IMR-90 (cell line): ENCODE measurements around the gene PRKAG2. TPM values are rescaled to one million over a fixed set of nuclear protein-coding genes. Genes with fewer than 3 reads are reported as not detected.

ENCODE experiments used
- ATAC-seq: fragments of 200-7000 bp; cut with Tn5 transposase; 2 replicates; pipeline ENCODE4 v1.9.1; 2020; ENCODE audit warnings: low read depth, mild to moderate bottlenecking, moderate library complexity
- BruUV-seq: library from RNA; stranded (reverse); fragments of 400-500 nt; replicated peaks from 2 replicates; lab custom pipeline; 2021; lab: Mats Ljungman, UMichigan
- CTCF ChIA-PET: fragments of 300-600 bp; formaldehyde crosslinking; extraction: SDS; loops from one replicate; lab custom pipeline; 2021; ENCODE audit warnings: antibody characterized with exemption; lab: Yijun Ruan, JAX
- POLR2A ChIA-PET: fragments of 300-600 bp; sonication (Branson Sonifier 250); formaldehyde crosslinking; loops from one replicate; lab custom pipeline; 2022; ENCODE audit warnings: antibody characterized with exemption; ENCODE audit not compliant: unreplicated experiment; lab: Charles Lee
- DNase-seq: peaks from one replicate; pipeline ENCODE4 v3.0.0; 2013
- H2AFZ ChIP-seq: replicated peaks from 2 replicates; pipeline ENCODE3; 2013; ENCODE audit warnings: low read length, mild to moderate bottlenecking; ENCODE audit not compliant: poor library complexity
- H2AK5ac ChIP-seq: 2 replicates; pipeline ENCODE4 v1.6.1; 2013; ENCODE audit warnings: low read depth, low read length, inconsistent platforms
- H2AK9ac ChIP-seq: replicated peaks from 2 replicates; pipeline ENCODE3; 2013; ENCODE audit warnings: mild to moderate bottlenecking, low read depth, low read length, moderate library complexity; ENCODE audit not compliant: poor library complexity
- H2BK120ac ChIP-seq: 2 replicates; pipeline ENCODE4 v1.6.1; 2013; ENCODE audit warnings: low read depth, low read length, inconsistent platforms
- H2BK15ac ChIP-seq: 3 replicates; pipeline ENCODE4 v1.6.1; 2013; ENCODE audit warnings: low read depth, low read length, inconsistent platforms
- H2BK20ac ChIP-seq: 2 replicates; pipeline ENCODE4 v1.6.1; 2013; ENCODE audit warnings: low read depth, mild to moderate bottlenecking, inconsistent platforms, low read length, moderate library complexity
- H2BK5ac ChIP-seq: 2 replicates; pipeline ENCODE4 v1.6.1; 2013; ENCODE audit warnings: mild to moderate bottlenecking, low read depth, low read length, inconsistent platforms; ENCODE audit not compliant: poor library complexity, severe bottlenecking
- H3K14ac ChIP-seq: replicated peaks from 2 replicates; pipeline ENCODE4 v1.6.1; 2013; ENCODE audit warnings: low read depth, low read length, inconsistent platforms
- H3K18ac ChIP-seq: 2 replicates; pipeline ENCODE4 v1.6.1; 2013; ENCODE audit warnings: low read depth, low read length, control low read depth
- H3K23ac ChIP-seq: 2 replicates; pipeline ENCODE4 v1.6.1; 2013; ENCODE audit warnings: low read depth, low read length, inconsistent platforms
- H3K27ac ChIP-seq: 2 replicates; pipeline ENCODE4 v1.5.1; 2013; ENCODE audit warnings: mild to moderate bottlenecking, control low read depth, low read length; ENCODE audit not compliant: insufficient read depth
- H3K27me3 ChIP-seq: 2 replicates; pipeline ENCODE4 v1.6.1; 2013; ENCODE audit warnings: low read length; ENCODE audit not compliant: control insufficient read depth, insufficient read depth
- H3K36me3 ChIP-seq: 2 replicates; pipeline ENCODE4 v1.6.1; 2013; ENCODE audit warnings: low read length, mixed read lengths; ENCODE audit not compliant: control insufficient read depth, insufficient read depth
- H3K4ac ChIP-seq: 2 replicates; pipeline ENCODE4 v1.6.1; 2013; ENCODE audit warnings: low read depth, low read length, inconsistent platforms
- H3K4me1 ChIP-seq: 2 replicates; pipeline ENCODE4 v1.6.1; 2013; ENCODE audit warnings: low read length, mixed read lengths; ENCODE audit not compliant: control insufficient read depth, insufficient read depth
- H3K4me2 ChIP-seq: 2 replicates; pipeline ENCODE4 v1.6.1; 2013; ENCODE audit warnings: low read depth, mild to moderate bottlenecking, control low read depth, low read length, moderate library complexity
- H3K4me3 ChIP-seq: 2 replicates; pipeline ENCODE4 v1.5.1; 2013; ENCODE audit warnings: low read depth, mild to moderate bottlenecking, control low read depth, low read length, moderate library complexity; ENCODE audit not compliant: insufficient read depth
- H3K56ac ChIP-seq: 2 replicates; pipeline ENCODE4 v1.6.1; 2013; ENCODE audit warnings: low read length, inconsistent platforms; ENCODE audit not compliant: insufficient read depth; ENCODE audit errors: extremely low read depth
- H3K79me1 ChIP-seq, 2 experiments: 2 replicates each; pipeline ENCODE4 v1.6.1; 2013; ENCODE audit warnings: low read length in 2 of 2, inconsistent platforms in 1 of 2, low read depth in 1 of 2
- H3K9ac ChIP-seq: 2 replicates; pipeline ENCODE4 v1.6.1; 2013; ENCODE audit warnings: low read depth, low read length, control low read depth
- H3K9me1 ChIP-seq: 2 replicates; pipeline ENCODE4 v1.6.1; 2013; ENCODE audit warnings: low read length, inconsistent platforms; ENCODE audit not compliant: insufficient read depth
- H3K9me3 ChIP-seq: 2 replicates; pipeline ENCODE4 v1.6.1; 2013; ENCODE audit warnings: low read length; ENCODE audit not compliant: control insufficient read depth, insufficient read depth
- H4K20me1 ChIP-seq: 2 replicates; pipeline ENCODE4 v1.6.1; 2013; ENCODE audit warnings: low read length, inconsistent platforms; ENCODE audit not compliant: insufficient read depth
- H4K5ac ChIP-seq: 2 replicates; pipeline ENCODE4 v1.6.1; 2013; ENCODE audit warnings: mild to moderate bottlenecking, low read depth, low read length, control low read depth
- H4K8ac ChIP-seq, 2 experiments: 2 replicates each; pipeline ENCODE4 v1.6.1; 2013; ENCODE audit warnings: low read depth in 2 of 2, low read length in 2 of 2, control low read depth in 1 of 2, inconsistent platforms in 1 of 2
- H4K91ac ChIP-seq: 2 replicates; pipeline ENCODE4 v1.6.1; 2013; ENCODE audit warnings: low read depth, low read length, inconsistent platforms; ENCODE audit not compliant: insufficient read depth
- SMC3 ChIP-seq: fragments of 150-350 bp; IDR thresholded peaks from 2 replicates; pipeline ENCODE4 v1.6.1; 2016; ENCODE audit warnings: low read depth, mild to moderate bottlenecking, antibody characterized with exemption, low read length, moderate library complexity
- WGBS, 2 experiments: methylation state at CpG; one replicate each; pipeline versions ENCODE4 v1.1.5 to v1.1.7; 2013; ENCODE audit warnings: missing lambda C conversion rate in 2 of 2; ENCODE audit not compliant: insufficient read length in 1 of 2; ENCODE audit errors: extremely low coverage in 2 of 2; 5-methylcytosine and 5-hydroxymethylcytosine counted together
- dilution Hi-C: fragments of 300-500 bp; cut with HindIII; formaldehyde crosslinking; loops from one replicate; pipeline ENCODE4 v1.14.3; 2018; ENCODE audit warnings: low sequenced_read_pairs; ENCODE audit not compliant: unreplicated experiment
- in situ Hi-C: fragments of 300-500 bp; cut with MboI; formaldehyde crosslinking; loops from 3 replicates; pipeline ENCODE4 v1.14.3; 2019; ENCODE audit warnings: low sequenced_read_pairs, inconsistent platforms, mixed read lengths
- intact Hi-C: fragments of 100-400 bp; cut with micrococcal nuclease; formaldehyde crosslinking; loops from 2 replicates; pipeline ENCODE4 v1.10.0; 2022
- polyA plus RNA-seq, 3 experiments: library from polyadenylated mRNA; depleted of rRNA; stranded (reverse); fragments of >200 nt; gene quantifications; 2 replicates each; pipeline ENCODE4 v1.2.3, GENCODE V29; 2012; ENCODE audit warnings: low replicate concordance in 1 of 3
- total RNA-seq: library from RNA; depleted of rRNA; stranded (reverse); fragments of >200 nt; gene quantifications from 2 replicates; pipeline ENCODE4 v1.2.3, GENCODE V29; 2012
- TF ChIP-seq, protein P1 (sequence below): fragments of 150-350 bp; IDR thresholded peaks from 2 replicates; pipeline ENCODE4 v1.6.1; 2016; ENCODE audit warnings: low read depth, mild to moderate bottlenecking, low read length, moderate library complexity, borderline replicate concordance

The PRKAG2 gene
- total and polyA plus RNA-seq, 2 of the 4 experiments (the other 2 are of a cell fraction), result 15.4 to 21.6 TPM

DNA sequence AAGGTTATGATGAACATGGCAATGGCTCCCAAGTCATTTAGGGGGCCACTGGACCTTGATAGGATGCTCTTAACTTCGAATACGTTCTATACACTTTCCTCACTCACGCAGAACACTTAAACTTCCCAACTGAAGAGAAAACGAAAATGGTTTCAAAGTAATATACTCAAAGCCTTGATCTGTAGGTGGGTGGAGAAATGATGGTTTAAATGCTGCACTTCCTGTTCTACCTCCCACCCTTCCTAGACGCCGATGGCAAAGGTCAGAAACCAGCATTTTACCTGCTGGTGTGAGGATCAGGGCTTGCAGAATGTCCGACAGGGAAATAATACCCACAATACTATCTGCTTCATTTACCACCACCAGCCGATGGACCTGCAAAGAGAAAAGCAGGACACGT is 316.7 kb downstream of the PRKAG2 start:
- no peak overlapping the region for H3K4ac ChIP-seq
- H3K18ac ChIP-seq, result no peak overlapping the region
- peaks cover 24% of the 10 kb centered on the region for H3K36me3 ChIP-seq
- peaks cover 11% of the 10 kb centered on the region for H3K4me1 ChIP-seq
- no peak overlapping the region for H4K8ac ChIP-seq
- in situ Hi-C loops (no loop called here), dilution Hi-C loops (no loop called here), intact Hi-C loops (no loop called here)
- no CpG with 5 or more reads among the region's 9 CpGs for WGBS, 2 experiments
- ChIA-PET POLR2A (no interaction called here), CTCF (no interaction called here)
- no peak overlapping the region for H3K56ac ChIP-seq
- peak overlapping the region; percentile 17 for H2AK5ac ChIP-seq
- H3K9me1 ChIP-seq, result peaks cover 8% of the 10 kb centered on the region
- H3K27me3 ChIP-seq, result no peaks in the 10 kb centered on the region
- H2AFZ ChIP-seq, result no peak overlapping the region
- no peak overlapping the region for H3K23ac ChIP-seq
- peak overlapping the region; percentile 42; the same call in 1 of the 2 replicates for H2BK20ac ChIP-seq
- H3K14ac ChIP-seq, result no peak overlapping the region
- no peak overlapping the region; the same call in 1 of the 2 replicates for H2BK120ac ChIP-seq
- peak overlapping the region; percentile 53; the same call in 1 of the 3 replicates for H2BK15ac ChIP-seq
- H3K4me2 ChIP-seq, result no peak overlapping the region
- H3K9ac ChIP-seq, result no peak overlapping the region
- no peak overlapping the region for H3K4me3 ChIP-seq
- DNase-seq (no peak), ATAC-seq (no peak)
- H2AK9ac ChIP-seq, result no peak overlapping the region
- BruUV-seq, result no TSS peak
- no peaks in the 10 kb centered on the region for H4K20me1 ChIP-seq
- no peak overlapping the region for H4K91ac ChIP-seq
- H3K79me1 ChIP-seq, result peaks cover 0 to 10% of the 10 kb centered on the region in 2 experiments; a peak in 2 of 4 replicates
- no peaks in the 10 kb centered on the region for H3K9me3 ChIP-seq
- no peak overlapping the region for H3K27ac ChIP-seq
- no peak for TF ChIP-seq SMC3
- TF ChIP-seq, protein P1, sequence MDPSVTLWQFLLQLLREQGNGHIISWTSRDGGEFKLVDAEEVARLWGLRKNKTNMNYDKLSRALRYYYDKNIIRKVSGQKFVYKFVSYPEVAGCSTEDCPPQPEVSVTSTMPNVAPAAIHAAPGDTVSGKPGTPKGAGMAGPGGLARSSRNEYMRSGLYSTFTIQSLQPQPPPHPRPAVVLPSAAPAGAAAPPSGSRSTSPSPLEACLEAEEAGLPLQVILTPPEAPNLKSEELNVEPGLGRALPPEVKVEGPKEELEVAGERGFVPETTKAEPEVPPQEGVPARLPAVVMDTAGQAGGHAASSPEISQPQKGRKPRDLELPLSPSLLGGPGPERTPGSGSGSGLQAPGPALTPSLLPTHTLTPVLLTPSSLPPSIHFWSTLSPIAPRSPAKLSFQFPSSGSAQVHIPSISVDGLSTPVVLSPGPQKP, result no peak
- no peak overlapping the region for H2BK5ac ChIP-seq
- H4K5ac ChIP-seq, result no peak overlapping the region
